ENCODE data around the gene PRDX6. TPM values are rescaled to one million over a fixed set of nuclear protein-coding genes. Genes with fewer than 3 reads are reported as not detected.

Gene PRDX6
- total and polyA plus RNA-seq, 10 of the 15 experiments (the other 5 are each of a cell fraction or from before 2014, with no cell fraction given), result 70.7 to 230 (median 138) TPM

GRCh38 chr1:173499729-173500128 lies 22.6 kb downstream of the PRDX6 start (continued):
- TF ChIP-seq NFYB (IDR thresholded peaks at IDR 0.05; ENCODE audit: insufficient read depth, low read depth, low read length) (no peak), POLR2AphosphoS5 (IDR thresholded peaks at IDR 0.05; ENCODE audit: low read length) (no peak), NBN (IDR thresholded peaks at IDR 0.05) (no peak), SMAD1 (IDR thresholded peaks at IDR 0.05; ENCODE audit: low read depth, partially characterized antibody) (no peak)
- TF ChIP-seq, protein P1, sequence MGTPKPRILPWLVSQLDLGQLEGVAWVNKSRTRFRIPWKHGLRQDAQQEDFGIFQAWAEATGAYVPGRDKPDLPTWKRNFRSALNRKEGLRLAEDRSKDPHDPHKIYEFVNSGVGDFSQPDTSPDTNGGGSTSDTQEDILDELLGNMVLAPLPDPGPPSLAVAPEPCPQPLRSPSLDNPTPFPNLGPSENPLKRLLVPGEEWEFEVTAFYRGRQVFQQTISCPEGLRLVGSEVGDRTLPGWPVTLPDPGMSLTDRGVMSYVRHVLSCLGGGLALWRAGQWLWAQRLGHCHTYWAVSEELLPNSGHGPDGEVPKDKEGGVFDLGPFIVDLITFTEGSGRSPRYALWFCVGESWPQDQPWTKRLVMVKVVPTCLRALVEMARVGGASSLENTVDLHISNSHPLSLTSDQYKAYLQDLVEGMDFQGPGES (IDR thresholded peaks at IDR 0.05), result no peak

DNA sequence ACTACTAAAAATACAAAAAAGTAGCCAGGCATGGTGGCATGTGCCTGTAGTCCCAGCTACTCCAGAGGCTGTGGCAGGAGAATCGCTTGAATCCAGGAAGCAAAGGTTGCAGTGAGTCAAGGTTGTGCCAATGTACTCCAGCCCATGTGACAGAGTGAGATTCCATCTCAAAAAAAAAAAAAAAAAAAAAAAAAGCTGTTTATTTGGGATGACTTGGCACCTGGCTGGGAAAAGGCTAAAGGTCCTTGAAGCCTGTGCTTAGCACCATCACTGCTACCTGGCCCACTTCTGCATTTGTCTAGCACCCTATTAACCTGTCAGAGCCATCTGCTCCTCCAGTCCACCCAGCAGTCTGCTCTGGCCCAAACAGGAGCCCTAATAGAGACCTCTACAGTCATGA lies 25.0 kb downstream of the PRDX6 start:
- Histone ChIP-seq H2AFZ (ENCODE audit: control insufficient read depth, low read depth, low read length) (no peak overlapping the region), H3K79me2 (ENCODE audit: control insufficient read depth, insufficient read depth, low read length) (no peaks in the 10 kb centered on the region), H3K27me3 (replicated peaks in 1 of 2; ENCODE audit: control insufficient read depth in 2 of 2, insufficient read depth in 2 of 2, low read length in 1 of 2) (no peaks in the 10 kb centered on the region), H3K4me2 (ENCODE audit: control insufficient read depth, insufficient read depth) (no peak overlapping the region), H3K36me3 (ENCODE audit: control insufficient read depth in 2 of 2, insufficient read depth in 2 of 2, low read length in 1 of 2) (no peaks in the 10 kb centered on the region), H3K4me1 (ENCODE audit: control insufficient read depth, insufficient read depth, low read length) (no peaks in the 10 kb centered on the region), H3K9me3 (replicated peaks; ENCODE audit: control insufficient read depth, insufficient read depth, low read length) (no peaks in the 10 kb centered on the region), H3K27ac (ENCODE audit: control insufficient read depth, insufficient read depth) (no peak overlapping the region), H4K20me1 (ENCODE audit: control insufficient read depth, insufficient read depth) (no peaks in the 10 kb centered on the region), H3K4me3 (no peak overlapping the region), H3K9ac (ENCODE audit: control insufficient read depth, insufficient read depth, low read length) (no peak overlapping the region)
- in situ Hi-C loops (cut with MboI), result no loop called here
- ChIA-PET RAD21 (ENCODE audit: unreplicated experiment) (no interaction called here), SMC1A (ENCODE audit: uncharacterized antibody, unreplicated experiment) (interaction anchor here (0.6 kb wide), 1 partner anchor 78 kb away, joined by 3 read pairs; no protein-coding TSS in a partner anchor), POLR2A (no interaction called here), CTCF (no interaction called here)
- FAIRE-seq (no peak), DNase-seq (ENCODE audit: low read depth, low spot score) (no peak), ATAC-seq (no peak)
- no peak for TF ChIP-seq CEBPB (IDR thresholded peaks at IDR 0.05; ENCODE audit: borderline replicate concordance in 1 of 2, low read depth in 2 of 2, low read length in 2 of 2)
- TF ChIP-seq BRCA1 (IDR thresholded peaks at IDR 0.05; ENCODE audit: low read depth, low read length), result no peak
- intact Hi-C loops (cut with micrococcal nuclease; ENCODE audit: unreplicated experiment), result no loop called here
- BruUV-seq (replicated peaks), result no TSS peak
- 100% methylated on average over 1 of the region's 1 CpG for WGBS (ENCODE audit: insufficient coverage, insufficient replicate concordance, low lambda C conversion rate, missing lambda C conversion rate)
